ENCODE results near the gene SOX21.

Gene SOX21

DNA sequence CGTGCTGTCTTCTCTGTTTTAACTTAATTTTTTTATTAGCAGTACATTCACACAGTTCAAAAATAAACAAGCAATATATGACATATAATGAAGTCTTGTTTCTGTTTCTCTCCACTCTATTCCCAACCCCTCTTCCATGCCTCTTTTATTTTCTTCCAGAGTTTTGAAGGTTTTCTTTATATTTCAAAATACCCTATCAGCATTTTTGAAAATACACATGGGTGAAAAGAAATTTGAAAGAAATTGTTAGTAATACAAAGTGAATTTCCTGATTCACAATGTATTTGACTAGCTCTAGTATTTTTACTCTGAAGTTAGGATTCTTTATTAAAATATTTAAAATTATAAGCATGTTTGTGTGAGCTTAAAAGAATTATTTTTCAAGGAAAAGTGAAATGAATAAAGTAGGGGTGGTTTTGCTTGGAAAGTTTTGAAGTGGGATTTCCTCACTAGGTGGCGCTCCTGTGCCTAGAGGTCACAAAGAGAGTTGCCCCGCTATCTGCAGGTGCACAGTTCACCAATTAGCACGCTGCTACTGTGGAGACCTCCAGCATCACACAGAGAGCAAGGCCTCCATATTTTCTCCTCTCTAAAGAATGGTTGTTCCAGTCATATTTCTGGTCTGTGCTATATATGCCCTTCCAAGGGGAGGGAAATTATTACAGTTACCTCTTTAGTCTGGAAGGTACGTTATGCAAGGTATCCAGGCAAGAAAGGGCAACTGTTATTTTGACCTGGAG is 37.6 kb downstream of the SOX21 start:
- DNase-seq = no peak

DNA sequence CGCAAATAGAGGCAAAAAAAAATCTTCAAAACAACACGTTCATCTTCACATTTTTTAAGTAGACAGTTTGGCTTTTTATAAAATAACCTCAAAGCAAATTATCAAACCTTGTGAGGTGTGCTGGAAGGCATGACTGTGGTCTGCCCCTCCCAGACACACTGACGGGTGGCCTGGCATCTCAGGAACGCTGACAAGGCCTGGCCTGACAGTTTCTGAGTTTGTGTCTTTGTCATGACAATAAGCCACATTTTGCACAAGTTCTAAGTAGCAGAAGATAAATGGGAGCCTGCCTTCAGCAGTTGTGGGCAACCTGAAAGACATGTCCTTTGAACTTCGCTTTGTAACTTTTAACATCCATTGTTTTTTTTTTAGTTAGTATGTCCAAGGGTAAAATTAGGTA is 38.5 kb downstream of the SOX21 start:
- DNase-seq = no peak

DNA sequence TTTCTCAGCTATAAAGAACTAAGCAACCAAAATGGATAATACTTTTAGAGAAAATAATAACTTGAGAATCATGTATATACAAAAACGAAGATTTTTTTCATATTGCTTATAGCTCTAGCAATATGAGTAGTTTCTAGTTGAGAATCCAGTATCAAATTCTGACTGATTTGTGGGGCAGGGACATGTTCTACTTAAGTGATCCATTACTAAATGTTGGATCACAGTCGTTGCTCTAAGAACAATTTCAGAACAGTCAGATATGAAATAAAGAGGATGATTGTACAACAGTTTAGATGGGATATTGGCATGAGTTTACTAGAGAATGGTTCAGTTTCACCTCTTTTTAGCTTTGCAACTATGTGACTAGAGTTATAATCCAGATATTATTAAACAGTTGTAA is 39.9 kb downstream of the SOX21 start:
- DNase-seq = no peak

GRCh38 chr13:94667190-94667589 is 45.2 kb downstream of the SOX21 start:
- DNase-seq = no peak

GRCh38 chr13:94666065-94666464 is 46.3 kb downstream of the SOX21 start:
- DNase-seq = no peak

DNA sequence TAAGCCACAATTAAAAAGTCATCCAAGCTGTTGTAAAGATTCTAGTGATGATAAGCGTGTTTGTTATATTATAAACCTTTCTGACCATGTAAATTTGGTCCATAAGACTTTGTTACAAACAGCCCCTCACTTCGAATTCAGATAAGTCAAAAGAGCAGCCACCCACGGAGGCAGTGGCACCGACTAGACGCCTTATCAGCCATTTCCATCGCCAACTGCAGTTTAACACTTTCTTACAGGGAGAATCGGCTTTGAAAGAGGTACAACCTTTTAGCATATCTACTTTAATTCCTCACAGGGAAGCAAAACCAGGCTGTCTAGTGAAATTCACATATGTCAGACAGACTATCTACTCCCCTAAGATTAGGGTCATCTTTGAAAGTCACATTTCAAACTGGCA is 47.5 kb downstream of the SOX21 start:
- DNase-seq = no peak

DNA sequence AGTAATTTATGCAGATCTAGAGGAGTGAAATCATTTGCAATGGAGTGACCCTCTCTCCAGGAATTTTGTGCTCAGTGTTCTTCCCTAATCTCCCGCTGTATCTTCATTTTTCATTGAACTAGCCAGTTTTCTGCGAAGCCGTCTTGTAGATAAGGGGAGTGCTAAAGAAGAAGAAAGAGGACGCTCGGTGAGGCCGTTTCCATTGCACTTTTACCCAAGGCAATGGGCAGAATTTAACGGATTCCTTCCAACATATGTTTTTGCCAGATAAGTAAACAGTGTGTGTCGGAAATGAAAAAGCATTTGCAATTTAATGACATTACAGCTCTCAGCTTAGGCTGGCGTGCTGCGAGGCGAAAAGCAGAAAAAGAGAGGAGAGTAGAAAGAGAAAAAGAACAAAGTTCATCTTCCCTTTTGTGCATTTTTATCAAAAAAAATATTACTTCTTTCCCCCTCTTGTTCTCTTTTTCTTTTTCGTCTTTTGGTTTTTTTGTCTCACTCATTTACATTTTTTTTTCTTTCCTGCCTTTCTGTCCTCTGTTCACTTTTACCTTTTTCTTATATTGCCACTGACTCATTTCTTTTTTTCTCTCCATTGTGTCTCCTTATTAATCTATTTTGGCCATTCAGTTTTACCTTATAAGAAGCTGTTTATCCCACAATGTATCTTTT is 49.9 kb downstream of the SOX21 start:
- DNase-seq = no peak

GRCh38 chr13:94661406-94661805 is 50.9 kb downstream of the SOX21 start:
- DNase-seq = no peak

DNA sequence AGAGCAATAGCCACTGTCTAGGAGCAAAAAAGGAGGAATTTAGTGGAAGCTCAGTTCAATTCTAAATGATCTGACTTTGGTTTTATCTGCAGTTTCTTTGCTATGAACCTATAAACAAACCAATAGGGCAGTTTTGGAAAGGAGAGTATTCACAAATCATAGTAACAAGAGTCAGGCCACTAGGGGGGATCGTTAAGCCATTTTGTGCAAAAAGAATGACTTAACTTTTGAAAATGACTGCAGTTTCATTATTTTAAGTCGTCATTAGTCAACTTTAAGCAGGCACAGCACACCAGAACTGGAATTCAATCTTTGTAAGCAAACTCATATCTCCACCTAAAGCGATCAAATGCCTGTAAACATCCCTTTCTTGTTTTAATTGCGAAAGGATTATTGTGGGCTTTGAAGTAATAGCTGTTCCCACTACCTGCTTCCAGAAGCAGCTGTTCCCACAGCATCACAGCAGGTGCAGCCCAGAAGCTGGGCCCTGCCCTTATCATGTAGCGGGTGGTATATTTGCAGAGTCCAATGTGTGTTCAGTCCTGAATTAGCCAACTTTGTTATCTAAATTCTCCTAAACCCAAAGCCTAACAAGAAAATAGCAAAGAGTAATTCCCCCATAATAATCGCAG is 51.5 kb downstream of the SOX21 start:
- DNase-seq = peak; percentile 19
